ENCODE results near the gene ODF4. TPM values are rescaled to one million over a fixed set of nuclear protein-coding genes. Genes with fewer than 3 reads are reported as not detected.
"Not testable (repeated sequence)": the region's sequence is repeated elsewhere in the genome, so short reads cannot be mapped to it uniquely, and the experiment has no call there.

The ODF4 gene
- total and polyA plus RNA-seq, 10 of the 15 experiments (the other 5 are each of a cell fraction or from before 2014, with no cell fraction given): not detected

DNA sequence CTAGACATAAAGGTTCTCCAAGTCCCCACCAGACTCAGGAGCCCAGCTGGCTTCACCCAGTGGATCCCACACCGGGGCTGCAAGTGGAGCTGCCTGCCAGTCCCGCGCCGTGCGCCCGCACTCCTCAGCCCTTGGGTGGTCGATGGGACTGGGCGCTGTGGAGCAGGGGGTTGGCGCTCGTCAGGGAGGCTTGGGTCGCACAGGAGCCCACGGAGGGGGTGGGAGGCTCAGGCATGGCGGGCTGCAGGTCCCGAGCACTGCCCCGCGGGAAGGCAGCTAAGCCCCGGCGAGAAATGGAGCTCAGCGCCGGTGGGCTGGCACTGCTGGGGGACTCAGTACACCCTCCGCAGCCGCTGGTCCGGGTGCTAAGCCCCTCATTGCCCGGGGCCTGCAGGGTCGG is 7.4 kb downstream of the ODF4 start:
- in situ Hi-C loops (cut with MboI); H3K9me3 ChIP-seq (replicated peaks; ENCODE audit: control insufficient read depth, insufficient read depth, low read length); BruUV-seq (replicated peaks); H3K4me1 ChIP-seq (ENCODE audit: control insufficient read depth, insufficient read depth, low read length); H2AFZ ChIP-seq (ENCODE audit: control insufficient read depth, low read depth, low read length); ATAC-seq; H3K36me3 ChIP-seq (ENCODE audit: control insufficient read depth in 2 of 2, insufficient read depth in 2 of 2, low read length in 1 of 2); RAD21 ChIA-PET (ENCODE audit: unreplicated experiment); POLR2A ChIA-PET; DNase-seq (ENCODE audit: low read depth, low spot score); SMC1A ChIA-PET (ENCODE audit: uncharacterized antibody, unreplicated experiment); H4K20me1 ChIP-seq (ENCODE audit: control insufficient read depth, insufficient read depth); H3K4me2 ChIP-seq (ENCODE audit: control insufficient read depth, insufficient read depth); H3K4me3 ChIP-seq; H3K27me3 ChIP-seq (replicated peaks in 1 of 2; ENCODE audit: control insufficient read depth in 2 of 2, insufficient read depth in 2 of 2, low read length in 1 of 2); H3K9ac ChIP-seq (ENCODE audit: control insufficient read depth, insufficient read depth, low read length); FAIRE-seq; intact Hi-C loops (cut with micrococcal nuclease; ENCODE audit: unreplicated experiment); H3K79me2 ChIP-seq (ENCODE audit: control insufficient read depth, insufficient read depth, low read length); CTCF ChIA-PET; H3K27ac ChIP-seq (ENCODE audit: control insufficient read depth, insufficient read depth): not testable (repeated sequence)
- 69% methylated on average over 23 of the region's 25 CpGs for WGBS (ENCODE audit: insufficient coverage, insufficient replicate concordance, low lambda C conversion rate, missing lambda C conversion rate)

DNA sequence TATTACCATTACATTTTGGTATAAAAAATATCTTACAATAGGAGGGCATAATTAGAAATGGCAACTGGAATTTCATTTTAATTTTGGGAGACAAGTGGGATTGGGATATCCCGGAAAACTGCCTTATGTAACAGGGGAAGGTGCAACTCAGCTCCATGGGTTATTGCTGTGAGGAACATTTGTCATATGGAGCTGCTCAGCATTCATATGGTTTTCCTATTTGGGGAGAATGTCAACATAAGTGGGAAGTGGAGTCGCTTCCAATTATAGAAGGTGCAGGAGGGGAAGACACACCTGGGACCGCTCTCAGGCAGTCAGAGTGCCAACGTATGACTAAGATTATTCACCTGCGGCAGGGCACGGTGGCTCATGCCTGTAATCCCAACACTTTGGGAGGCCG is 10.7 kb downstream of the ODF4 start:
- Histone ChIP-seq H3K79me2 (ENCODE audit: control insufficient read depth, insufficient read depth, low read length) (no peaks in the 10 kb centered on the region), H3K4me2 (ENCODE audit: control insufficient read depth, insufficient read depth) (no peak overlapping the region), H3K36me3 (ENCODE audit: control insufficient read depth in 2 of 2, insufficient read depth in 2 of 2, low read length in 1 of 2) (no peaks in the 10 kb centered on the region), H3K27me3 (replicated peaks in 1 of 2; ENCODE audit: control insufficient read depth in 2 of 2, insufficient read depth in 2 of 2, low read length in 1 of 2) (0 out of 4 replicates have a peak, but pooled peaks cover 0 to 2% of the 10 kb centered on the region in 2 experiments), H2AFZ (ENCODE audit: control insufficient read depth, low read depth, low read length) (no peak overlapping the region), H3K9me3 (replicated peaks; ENCODE audit: control insufficient read depth, insufficient read depth, low read length) (no peaks in the 10 kb centered on the region), H3K4me3 (no peak overlapping the region), H3K4me1 (ENCODE audit: control insufficient read depth, insufficient read depth, low read length) (no peaks in the 10 kb centered on the region), H3K9ac (ENCODE audit: control insufficient read depth, insufficient read depth, low read length) (no peak overlapping the region), H3K27ac (ENCODE audit: control insufficient read depth, insufficient read depth) (no peak overlapping the region), H4K20me1 (ENCODE audit: control insufficient read depth, insufficient read depth) (no peaks in the 10 kb centered on the region)
- SMC1A ChIA-PET (ENCODE audit: uncharacterized antibody, unreplicated experiment): no interaction called here
- FAIRE-seq (no peak), DNase-seq (ENCODE audit: low read depth, low spot score) (no peak), ATAC-seq (no peak)
- intact Hi-C loops (cut with micrococcal nuclease; ENCODE audit: unreplicated experiment): no loop called here
- TF ChIP-seq, protein P1, sequence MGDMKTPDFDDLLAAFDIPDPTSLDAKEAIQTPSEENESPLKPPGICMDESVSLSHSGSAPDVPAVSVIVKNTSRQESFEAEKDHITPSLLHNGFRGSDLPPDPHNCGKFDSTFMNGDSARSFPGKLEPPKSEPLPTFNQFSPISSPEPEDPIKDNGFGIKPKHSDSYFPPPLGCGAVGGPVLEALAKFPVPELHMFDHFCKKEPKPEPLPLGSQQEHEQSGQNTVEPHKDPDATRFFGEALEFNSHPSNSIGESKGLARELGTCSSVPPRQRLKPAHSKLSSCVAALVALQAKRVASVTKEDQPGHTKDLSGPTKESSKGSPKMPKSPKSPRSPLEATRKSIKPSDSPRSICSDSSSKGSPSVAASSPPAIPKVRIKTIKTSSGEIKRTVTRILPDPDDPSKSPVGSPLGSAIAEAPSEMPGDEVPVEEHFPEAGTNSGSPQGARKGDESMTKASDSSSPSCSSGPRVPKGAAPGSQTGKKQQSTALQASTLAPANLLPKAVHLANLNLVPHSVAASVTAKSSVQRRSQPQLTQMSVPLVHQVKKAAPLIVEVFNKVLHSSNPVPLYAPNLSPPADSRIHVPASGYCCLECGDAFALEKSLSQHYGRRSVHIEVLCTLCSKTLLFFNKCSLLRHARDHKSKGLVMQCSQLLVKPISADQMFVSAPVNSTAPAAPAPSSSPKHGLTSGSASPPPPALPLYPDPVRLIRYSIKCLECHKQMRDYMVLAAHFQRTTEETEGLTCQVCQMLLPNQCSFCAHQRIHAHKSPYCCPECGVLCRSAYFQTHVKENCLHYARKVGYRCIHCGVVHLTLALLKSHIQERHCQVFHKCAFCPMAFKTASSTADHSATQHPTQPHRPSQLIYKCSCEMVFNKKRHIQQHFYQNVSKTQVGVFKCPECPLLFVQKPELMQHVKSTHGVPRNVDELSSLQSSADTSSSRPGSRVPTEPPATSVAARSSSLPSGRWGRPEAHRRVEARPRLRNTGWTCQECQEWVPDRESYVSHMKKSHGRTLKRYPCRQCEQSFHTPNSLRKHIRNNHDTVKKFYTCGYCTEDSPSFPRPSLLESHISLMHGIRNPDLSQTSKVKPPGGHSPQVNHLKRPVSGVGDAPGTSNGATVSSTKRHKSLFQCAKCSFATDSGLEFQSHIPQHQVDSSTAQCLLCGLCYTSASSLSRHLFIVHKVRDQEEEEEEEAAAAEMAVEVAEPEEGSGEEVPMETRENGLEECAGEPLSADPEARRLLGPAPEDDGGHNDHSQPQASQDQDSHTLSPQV (IDR thresholded peaks at IDR 0.05): no peak
- BruUV-seq (replicated peaks): no TSS peak
- POLR2A ChIA-PET: no interaction called here
- in situ Hi-C loops (cut with MboI): no loop called here
- RAD21 ChIA-PET (ENCODE audit: unreplicated experiment): no interaction called here
- CTCF ChIA-PET: no interaction called here
- 54% methylated on average over 7 of the region's 7 CpGs for WGBS (ENCODE audit: insufficient coverage, insufficient replicate concordance, low lambda C conversion rate, missing lambda C conversion rate)
